GM19238 (cell line): ENCODE data around the gene SLAMF8.
A peak's percentile ranks its signal among the peaks of the same experiment; 100 is the strongest.

Experiments used
- DNase-seq: peaks from one replicate; pipeline ENCODE4 v3.0.0; 2011; ENCODE audit warnings: low spot score; ENCODE audit not compliant: insufficient read length

SLAMF8 gene

GRCh38 chr1:159845751-159846629, 19.3 kb downstream of the SLAMF8 start:
- DNase-seq, result no peak

GRCh38 chr1:159847231-159847630, 20.6 kb downstream of the SLAMF8 start:
- DNase-seq, result no peak

GRCh38 chr1:159848326-159848725, 21.7 kb downstream of the SLAMF8 start:
- no peak for DNase-seq

DNA sequence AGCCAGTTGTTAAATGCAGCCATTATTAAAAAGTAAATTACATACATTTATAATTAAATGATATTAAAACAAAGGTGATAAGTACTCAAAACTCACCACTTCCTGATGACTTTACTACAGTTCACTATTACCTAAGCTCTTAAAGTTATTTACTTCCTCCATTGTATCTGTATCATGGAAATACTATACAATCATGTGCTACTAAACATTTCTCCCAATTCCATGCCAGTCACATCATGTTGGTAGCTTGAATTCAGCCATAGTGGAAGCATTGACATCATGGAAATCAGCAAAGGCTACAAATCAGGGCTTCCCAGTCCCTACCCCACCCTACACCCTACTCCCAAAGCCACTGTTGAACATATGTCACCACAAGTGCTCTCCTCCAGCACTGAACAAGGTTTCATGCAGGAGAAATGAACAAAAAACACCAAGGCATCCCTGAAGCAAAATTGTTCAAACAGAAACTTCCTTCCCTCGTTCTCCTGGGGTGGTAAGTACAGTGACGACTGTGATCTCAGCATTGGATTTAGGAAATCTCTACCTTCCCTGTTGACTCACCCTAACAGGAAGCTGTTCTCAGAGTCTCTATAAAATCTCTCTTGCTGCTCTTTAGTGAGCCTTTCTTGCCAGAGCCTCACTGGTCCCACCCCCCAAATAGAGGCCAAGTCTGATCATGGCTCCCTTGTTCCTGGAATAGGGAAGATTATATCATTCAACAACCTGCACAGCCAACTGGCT, 23.1 kb downstream of the SLAMF8 start:
- no peak for DNase-seq

GRCh38 chr1:159851407-159851806, 24.7 kb downstream of the SLAMF8 start:
- DNase-seq, result no peak

GRCh38 chr1:159853417-159854115, 26.9 kb downstream of the SLAMF8 start:
- DNase-seq, result no peak

DNA sequence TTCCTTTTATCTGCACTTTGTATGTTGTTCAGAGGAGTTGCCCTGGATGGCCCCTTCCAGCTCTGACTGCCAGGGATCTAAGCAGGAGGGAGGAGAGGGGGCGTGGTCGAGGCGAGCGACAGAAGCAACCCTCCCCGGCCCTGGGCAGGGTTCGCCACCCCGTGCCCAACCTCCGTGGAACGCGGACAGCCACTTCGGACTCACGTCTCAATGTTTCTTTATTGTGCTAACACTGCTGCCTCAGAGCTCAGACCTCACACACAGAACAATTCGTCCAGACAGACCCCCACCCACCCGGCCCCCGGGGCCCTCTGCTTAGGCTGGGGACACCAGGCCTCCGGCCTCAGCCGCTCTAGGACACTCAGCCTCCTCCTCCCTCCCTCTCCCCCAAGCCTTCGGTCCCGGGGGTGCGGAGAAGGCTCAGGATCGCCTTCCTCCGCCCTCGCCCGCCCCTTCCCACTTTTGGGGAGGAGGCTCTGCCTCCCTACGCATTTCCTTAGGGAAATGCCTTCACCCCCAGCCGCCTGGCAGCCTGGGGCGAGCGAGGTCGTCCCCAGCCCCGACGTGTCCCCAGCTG, 27.5 kb downstream of the SLAMF8 start:
- DNase-seq, result no peak

DNA sequence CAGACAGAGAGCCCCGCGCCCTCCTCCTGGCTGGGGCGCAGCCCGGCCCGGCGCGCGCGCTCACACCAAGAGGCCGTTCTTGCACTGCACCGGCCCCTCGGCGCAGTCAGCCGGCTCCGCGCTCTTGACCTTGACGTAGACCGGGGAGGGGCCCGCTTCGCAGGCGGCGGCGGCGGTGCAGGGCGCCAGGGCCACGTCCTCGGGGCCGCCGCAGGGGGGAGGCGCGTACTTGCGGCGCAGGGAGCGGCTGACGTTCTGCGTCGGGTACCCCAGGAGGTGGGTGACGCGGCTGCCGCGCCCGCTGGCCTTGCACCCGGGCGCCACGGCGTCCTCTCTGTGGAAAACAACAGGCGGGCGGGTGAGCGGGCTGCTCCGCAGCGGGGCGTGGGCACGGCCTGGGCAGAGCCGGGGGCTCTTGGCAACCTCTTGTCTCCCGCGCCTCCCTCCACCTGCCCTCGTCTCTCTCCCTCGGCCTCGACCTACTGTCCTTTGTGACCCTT, 28.1 kb downstream of the SLAMF8 start:
- peak; percentile 37 for DNase-seq

DNA sequence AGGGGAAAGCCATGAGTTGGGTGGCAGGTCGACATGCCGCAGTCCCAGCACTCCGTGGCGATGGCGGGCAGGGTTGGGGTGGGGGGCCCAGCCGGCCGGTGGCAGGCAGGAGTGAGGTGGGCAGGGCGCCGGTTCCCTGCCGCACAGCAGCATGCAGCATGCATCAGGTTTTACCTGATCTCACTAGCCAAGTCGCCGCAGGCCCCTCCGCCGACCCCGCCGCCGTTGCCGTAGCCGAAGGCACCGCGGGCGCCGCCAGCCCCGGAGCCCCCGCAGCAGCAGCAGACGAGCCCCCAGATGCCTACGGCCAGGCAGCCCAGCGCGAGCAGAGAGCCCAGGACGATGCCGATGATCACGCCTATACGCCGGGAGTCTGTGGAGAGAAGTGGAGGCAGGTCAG, 29.0 kb downstream of the SLAMF8 start:
- no peak for DNase-seq

- DNase-seq, result no peak
Measured at GRCh38 chr1:159856576-159856975, 29.9 kb downstream of the SLAMF8 start.

- DNase-seq, result no peak
Measured at GRCh38 chr1:159857889-159858288, 31.2 kb downstream of the SLAMF8 start.

GRCh38 chr1:159859767-159860322, 33.2 kb downstream of the SLAMF8 start:
- no peak for DNase-seq

- DNase-seq, result no peak
Measured at GRCh38 chr1:159860456-159860855, 33.8 kb downstream of the SLAMF8 start.

GRCh38 chr1:159861218-159861617, 34.5 kb downstream of the SLAMF8 start:
- no peak for DNase-seq

DNA sequence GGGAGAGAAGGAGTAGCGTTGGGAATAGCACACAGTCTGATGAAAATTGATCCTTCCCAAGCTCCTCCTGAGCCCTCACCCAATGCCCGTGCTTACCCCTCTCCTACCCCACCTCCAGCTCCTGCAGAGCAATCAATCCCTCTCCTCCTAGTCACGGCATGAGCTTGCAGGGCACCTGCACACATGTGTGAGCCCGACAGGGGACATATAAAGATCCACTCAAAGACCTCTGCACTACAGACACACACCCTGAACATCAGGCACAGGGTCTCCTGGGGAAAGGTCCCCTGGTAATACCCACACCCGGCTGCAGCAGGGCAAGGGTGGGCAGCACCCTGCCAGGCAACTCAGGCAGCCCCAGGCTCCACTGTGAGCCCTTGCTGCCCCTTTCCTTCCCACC, 35.4 kb downstream of the SLAMF8 start:
- DNase-seq, result no peak

DNA sequence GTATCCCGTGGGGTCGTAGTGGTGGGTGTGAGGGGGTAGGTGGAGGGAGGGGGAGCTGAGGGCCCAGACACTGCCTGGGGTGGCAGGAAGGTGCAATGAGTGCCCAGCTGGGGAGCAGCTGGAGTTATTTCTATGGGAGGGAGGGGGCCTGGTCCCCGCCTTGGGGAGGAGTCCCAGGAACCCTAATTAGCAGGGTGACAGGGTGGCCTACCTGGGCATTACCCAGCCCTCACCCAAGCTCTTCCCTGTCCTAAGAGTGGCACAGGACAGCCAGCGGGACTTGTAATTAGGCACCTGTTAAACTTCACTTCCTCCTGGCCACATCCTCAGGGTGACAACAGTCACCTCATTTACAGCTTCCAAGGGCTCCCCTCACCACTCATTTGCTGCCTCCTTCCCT, 35.9 kb downstream of the SLAMF8 start, which contains the start of gene VSIG8:
Gene VSIG8, minus strand, starts transcription at position 101 of the 400 bp plus-strand sequence. CDS start 136 bp downstream, outside the sequence.
- DNase-seq, result no peak

- DNase-seq, result no peak
Measured at GRCh38 chr1:159864262-159864661, 37.6 kb downstream of the SLAMF8 start.

DNA sequence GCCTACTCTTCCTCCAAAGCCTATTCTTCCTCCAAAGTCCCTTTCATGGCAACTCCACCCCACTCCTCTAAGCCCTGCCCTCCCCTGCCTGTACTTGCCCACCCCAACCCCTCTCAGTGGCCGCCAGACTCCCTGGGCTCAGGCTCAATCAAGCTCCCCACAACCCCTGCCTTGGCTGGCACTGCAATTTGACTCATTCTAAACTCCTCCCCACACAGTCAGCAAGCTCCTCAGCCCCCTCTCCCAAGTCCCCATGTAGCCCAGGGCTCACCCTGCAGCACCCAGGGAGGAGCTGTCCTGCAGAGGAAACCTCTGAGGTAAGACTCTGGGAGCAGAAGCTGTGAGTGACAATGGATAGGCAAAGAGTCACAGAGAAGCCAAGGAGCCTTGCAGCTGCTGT, 39.4 kb downstream of the SLAMF8 start:
- no peak for DNase-seq

DNA sequence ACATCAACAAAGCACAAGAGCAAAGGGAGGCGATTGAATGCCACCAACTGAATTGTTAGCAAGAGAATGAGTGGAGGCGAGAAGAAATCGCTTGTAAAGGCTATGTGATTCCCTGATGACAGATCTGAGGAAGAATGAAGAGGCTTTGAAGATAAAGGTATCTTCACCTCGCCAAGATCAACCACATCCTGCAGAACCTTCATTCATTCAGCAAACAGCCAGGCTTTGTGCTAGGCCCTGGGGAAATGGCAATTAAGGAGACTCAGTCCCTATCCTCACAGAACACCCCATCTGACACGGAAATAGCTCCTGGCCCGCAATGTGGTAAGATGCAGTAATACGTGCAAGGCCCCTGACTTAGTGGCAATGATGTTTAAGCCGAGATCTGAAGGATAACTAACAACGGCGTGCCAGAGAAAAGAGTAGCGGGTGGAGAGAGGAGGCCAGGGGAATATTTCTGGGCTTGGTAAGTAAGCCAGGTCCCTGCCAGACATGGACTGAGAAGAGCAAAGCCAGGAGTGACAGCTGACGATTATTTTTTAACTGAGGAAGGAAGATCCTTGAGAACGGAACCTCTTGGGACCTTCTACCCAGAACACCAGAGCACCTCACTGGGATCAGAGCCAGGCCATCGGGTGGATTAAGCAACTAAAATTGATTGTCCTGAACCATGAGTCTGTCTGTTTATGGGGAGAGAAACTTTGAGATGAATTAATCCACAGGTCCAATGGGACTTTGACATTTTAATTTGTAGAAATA, 40.4 kb downstream of the SLAMF8 start:
- DNase-seq, result no peak

GRCh38 chr1:159867664-159868026, 41.0 kb downstream of the SLAMF8 start:
- no peak for DNase-seq
